HPDE6-E6E7 (cell line): Measurements from ENCODE around the gene INSM1.
"Not testable (repeated sequence)": the region's sequence is repeated elsewhere in the genome, so short reads cannot be mapped to it uniquely, and the experiment has no call there.

ENCODE experiments used
- DNase-seq: peaks from one replicate; pipeline ENCODE4 v3.0.0; 2011; ENCODE audit warnings: missing footprints; ENCODE audit errors: extremely low spot score

The INSM1 gene, protein sequence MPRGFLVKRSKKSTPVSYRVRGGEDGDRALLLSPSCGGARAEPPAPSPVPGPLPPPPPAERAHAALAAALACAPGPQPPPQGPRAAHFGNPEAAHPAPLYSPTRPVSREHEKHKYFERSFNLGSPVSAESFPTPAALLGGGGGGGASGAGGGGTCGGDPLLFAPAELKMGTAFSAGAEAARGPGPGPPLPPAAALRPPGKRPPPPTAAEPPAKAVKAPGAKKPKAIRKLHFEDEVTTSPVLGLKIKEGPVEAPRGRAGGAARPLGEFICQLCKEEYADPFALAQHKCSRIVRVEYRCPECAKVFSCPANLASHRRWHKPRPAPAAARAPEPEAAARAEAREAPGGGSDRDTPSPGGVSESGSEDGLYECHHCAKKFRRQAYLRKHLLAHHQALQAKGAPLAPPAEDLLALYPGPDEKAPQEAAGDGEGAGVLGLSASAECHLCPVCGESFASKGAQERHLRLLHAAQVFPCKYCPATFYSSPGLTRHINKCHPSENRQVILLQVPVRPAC

DNA sequence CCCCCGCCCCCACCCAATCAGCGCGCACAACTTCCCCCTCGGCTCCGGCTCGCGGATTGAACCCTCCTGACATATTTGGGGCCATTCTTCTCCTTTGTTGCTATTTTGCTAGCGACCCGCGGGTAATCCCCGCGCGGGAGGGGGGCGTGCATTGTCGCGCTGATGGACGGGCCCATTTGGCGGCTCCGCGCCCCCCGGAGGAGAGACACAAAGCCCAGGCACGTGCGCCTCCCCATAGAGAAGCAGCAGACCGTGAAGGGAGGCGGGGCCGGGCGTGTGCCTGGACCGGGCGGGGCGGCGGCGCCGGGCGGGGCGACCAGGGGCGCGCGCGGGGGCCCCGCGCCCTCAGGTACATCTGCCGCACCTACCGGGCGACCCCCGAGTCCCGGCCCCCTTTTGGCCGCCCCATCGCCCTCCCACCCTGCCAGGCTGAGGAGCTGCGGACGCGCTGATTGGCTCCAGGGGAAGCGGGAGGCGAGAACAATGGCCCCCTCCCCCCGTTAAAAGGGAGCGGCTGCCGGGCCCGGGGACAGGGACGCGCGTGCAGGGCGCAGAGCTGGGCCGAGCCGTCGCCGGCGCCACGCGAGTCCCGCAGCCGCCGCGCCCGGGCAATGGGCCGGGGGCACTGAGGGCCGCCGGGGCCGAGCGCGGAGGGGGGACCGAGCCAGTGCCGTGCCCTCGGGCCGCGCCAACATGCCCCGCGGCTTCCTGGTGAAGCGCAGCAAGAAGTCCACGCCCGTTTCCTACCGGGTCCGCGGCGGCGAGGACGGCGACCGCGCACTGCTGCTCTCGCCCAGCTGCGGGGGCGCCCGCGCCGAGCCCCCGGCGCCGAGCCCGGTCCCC is at the start of gene INSM1:
Gene INSM1, plus strand, starts transcription at position 530 of the 843 bp plus-strand sequence. Its CDS starts 164 bp downstream, at position 694.
- no peak for DNase-seq

- no peak for DNase-seq
Measured at GRCh38 chr20:20318365-20319161, 49.3 kb upstream of the INSM1 start.

DNA sequence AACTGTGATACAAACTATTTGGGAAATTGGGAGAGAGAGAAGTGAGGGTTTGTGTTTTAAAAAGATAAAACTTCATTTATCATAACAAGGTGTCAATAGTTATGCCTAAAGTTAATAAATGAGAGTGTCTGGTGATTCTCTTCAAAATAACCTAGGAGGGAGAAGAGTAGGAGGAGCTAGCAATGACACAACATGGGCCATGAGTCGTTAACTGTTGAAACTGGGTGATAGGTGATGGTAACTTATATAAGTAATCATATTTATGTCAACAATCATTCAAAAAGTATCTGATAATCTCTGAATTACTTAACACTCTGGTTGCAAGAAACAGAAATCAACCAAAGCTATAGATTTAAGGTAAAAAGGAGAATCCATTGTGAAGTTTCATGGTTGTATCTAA is 46.8 kb upstream of the INSM1 start:
- no peak for DNase-seq

- DNase-seq = no peak
Measured at GRCh38 chr20:20321917-20322316, 46.0 kb upstream of the INSM1 start.

- DNase-seq = no peak
Measured at GRCh38 chr20:20322912-20323311, 45.0 kb upstream of the INSM1 start.

DNA sequence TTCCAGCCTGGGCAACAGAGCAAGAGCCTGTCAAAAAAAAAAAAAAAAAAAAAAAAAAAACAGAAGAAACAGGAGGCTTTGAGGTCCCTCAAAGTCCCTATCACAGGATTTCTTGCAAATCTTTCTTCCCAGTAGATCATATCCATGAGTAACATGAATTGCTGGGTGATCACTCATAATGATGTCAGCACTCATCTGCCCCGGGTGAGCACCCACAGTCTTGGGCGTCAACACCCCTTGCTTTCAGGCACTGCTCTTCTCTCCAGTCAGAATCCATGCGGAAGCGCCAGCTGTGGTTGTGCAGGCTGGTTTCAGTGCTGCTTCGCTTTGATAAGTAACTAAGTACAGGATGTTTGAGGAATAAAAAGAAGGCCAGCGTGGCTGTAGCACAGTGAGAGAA is 40.2 kb upstream of the INSM1 start:
- no peak for DNase-seq

DNA sequence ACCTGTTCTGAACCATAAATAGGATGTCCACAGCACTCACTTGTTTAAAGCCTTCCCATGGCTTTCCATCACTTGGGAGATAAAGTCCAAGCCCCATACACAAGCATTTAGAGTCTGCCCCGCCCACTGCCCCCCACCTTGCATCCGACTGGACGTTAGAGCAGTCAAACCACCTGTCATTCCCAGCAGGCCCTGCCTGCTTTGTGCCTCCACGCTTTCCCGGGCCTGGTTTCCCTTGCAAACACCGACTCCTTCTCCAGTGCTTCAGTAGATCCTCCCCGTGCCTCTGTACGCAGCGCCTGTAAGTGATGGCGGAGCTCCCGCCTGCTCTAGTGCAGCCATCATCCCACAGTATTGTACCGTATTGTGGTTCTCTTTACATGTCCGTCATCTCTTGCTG is 38.3 kb upstream of the INSM1 start:
- no peak for DNase-seq

GRCh38 chr20:20331156-20331555 is 36.7 kb upstream of the INSM1 start:
- no peak for DNase-seq

DNA sequence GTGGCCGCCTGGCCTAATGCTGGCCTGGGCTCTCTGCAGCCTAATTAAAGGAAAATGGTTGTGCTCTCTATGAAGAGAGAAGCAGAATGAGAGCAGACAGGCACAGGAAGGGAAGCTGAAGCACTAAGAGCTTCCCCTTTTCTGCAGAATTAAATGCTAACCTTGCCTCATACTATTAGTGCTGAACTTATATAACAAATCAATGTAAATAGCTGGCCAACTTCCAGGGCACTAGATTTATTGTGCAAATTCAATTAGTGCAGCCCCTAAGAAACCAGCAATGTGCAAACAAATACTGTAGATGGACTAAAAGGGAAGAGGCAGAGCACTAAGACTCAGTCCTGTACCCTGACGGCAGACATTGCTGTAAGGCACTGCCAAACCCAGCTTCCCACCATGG is 36.1 kb upstream of the INSM1 start:
- no peak for DNase-seq

DNA sequence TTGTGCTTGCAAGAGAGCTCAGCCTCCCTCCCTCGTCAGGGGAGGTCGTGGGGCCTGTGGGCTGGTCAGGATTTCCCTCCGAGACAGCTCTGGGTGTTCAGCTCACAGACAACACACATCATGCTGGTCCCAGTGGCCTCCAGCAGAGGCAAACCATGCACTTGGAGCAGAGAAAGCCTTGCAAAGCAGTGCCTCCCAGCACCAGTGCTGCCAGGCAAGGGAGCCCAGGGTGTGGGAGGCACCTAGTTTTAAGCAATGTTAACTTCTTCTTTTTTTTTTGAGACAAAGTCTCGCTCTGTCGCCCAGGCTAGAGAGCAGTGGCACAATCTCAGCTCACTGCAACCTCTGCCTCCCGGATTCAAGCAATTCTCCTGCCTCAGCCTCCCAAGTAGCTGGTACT is 34.0 kb upstream of the INSM1 start:
- no peak for DNase-seq

DNA sequence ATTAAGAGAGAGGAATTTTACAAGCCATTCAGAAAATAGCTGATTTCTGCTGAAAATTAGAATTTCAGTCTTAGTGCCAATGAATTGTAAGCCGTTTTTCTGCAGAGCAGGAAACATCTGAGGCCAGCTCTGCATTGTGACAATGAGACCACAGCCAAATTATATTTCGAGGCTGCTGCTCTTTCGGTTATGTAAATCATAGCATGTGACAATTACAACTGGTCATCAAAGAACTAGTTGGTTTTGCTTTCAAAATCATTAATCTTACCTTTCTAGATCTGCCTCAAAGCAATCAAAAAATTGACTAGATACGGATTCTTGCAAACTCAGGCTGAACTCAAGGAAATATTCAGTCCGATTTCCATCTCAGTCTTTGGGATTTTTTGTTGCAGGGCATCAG is 33.4 kb upstream of the INSM1 start:
- DNase-seq = no peak

GRCh38 chr20:20338133-20338730 is 29.7 kb upstream of the INSM1 start:
- DNase-seq = no peak

DNA sequence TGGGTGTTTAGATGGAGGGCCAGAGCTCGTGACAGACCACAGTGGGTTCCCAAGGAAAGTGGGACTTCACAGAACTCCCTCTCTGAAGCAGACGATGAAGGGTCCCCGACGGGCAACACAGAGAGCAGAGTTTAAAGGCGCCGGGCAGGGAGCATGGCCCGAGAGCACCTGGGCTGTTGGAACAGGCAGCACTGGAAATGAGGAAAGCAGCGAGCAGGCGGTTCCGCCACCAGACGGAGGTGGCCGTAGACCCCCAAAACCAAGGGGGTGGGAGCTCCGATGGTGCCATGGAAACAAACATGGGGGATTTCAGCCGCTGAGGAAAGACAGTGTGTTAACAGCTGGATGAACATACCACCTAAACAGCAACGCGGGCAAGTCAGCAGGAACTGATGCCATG is 27.5 kb upstream of the INSM1 start:
- DNase-seq = no peak

GRCh38 chr20:20341371-20341770 is 26.5 kb upstream of the INSM1 start:
- DNase-seq = no peak

DNA sequence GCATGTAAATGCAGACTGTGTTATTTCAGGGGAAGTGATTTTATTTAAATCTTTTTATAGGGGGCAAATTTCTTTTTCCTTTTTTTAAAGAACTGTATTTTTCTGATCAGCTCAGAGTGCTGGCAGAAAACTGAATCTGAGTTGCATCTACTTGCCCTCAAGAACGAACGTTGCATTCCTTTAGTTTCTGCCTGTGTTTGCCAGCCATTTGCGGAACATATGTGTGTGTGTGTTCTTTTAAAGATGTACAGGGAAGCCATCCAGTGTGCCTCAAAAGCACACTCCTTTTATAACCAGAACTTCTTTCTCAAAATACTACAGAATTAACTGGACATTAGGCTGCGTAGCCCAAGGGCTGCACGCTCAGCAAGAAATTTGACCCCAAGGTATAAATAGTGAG is 25.8 kb upstream of the INSM1 start:
- no peak for DNase-seq

GRCh38 chr20:20343932-20344331 is 24.0 kb upstream of the INSM1 start:
- no peak for DNase-seq

- DNase-seq = no peak
Measured at GRCh38 chr20:20344476-20344875, 23.4 kb upstream of the INSM1 start.

DNA sequence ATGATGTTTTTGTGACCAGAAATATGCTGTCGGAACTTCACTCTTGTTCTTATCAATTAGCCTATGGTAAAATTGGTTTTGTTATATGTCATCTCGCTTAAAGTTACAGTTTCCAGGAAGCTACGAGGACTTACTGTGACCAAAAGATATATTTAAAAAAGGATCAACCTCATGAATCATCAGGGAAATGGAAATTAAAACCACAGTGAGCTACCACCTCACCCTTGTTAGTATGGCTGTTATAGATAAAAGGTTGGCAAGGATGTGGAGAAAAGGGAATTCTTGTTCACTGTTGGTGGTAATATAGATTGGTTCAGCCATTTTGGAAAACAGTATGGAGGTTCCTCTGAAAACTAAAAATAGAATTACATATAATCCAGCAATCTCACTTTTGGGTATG is 14.3 kb upstream of the INSM1 start:
- DNase-seq = no peak

- not testable (repeated sequence) for DNase-seq
Measured at GRCh38 chr20:20355503-20355902, 12.4 kb upstream of the INSM1 start.

DNA sequence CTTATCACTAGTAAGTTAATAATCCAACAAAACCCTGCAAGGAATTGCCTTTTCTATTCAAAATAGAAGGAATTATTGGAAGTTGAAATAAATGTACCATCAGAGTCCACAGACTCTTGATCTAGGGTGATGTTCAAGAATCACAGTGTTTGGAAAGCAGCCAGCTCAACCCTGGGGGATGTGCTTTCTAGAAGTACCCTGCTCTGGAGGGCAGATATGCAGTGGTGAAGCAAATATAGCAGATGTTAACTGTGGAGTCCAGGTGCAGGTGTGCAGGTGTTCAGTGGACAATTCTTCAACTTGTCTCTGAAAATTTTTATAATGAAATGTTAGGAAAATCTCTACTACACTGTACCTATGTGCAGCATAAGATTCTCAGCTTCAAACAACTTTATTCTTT is 9.1 kb upstream of the INSM1 start:
- no peak for DNase-seq

- no peak for DNase-seq
Measured at GRCh38 chr20:20359628-20360027, 8.3 kb upstream of the INSM1 start.

GRCh38 chr20:20360464-20360863 is 7.4 kb upstream of the INSM1 start:
- peak; percentile 66 for DNase-seq
